Measurements from ENCODE around the gene MACF1. TPM values are rescaled to one million over a fixed set of nuclear protein-coding genes. Genes with fewer than 3 reads are reported as not detected.
A peak's percentile ranks its signal among the peaks of the same experiment; 100 is the strongest.
"Not testable (repeated sequence)": the region's sequence is repeated elsewhere in the genome, so short reads cannot be mapped to it uniquely, and the experiment has no call there.

Gene MACF1
- total RNA-seq, 1 donor from 2014 or later = 316 TPM

GRCh38 chr1:39450041-39450440 lies 245.5 kb downstream of the MACF1 start:
- not testable (repeated sequence) for DNase-seq (ENCODE audit: low read depth in 2 of 2)

GRCh38 chr1:39450956-39451606 lies 246.6 kb downstream of the MACF1 start:
- peak; percentile 50 to 71 for DNase-seq (ENCODE audit: low read depth in 2 of 2)

DNA sequence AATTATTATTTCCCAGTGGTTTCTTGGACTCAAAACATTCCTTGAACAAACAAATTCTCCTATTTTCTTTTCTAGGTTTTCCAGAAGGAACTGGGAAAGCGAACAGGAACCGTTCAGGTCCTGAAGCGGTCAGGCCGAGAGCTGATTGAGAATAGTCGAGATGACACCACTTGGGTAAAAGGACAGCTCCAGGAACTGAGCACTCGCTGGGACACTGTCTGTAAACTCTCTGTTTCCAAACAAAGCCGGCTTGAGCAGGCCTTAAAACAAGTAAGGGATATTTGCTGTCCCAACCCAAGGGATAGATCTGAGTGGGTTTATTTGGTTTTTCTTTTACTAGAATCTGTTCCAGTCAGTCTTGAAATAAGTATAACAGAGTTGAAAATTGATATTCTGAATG lies 247.6 kb downstream of the MACF1 start:
- no peak for DNase-seq (ENCODE audit: low read depth in 2 of 2)

DNA sequence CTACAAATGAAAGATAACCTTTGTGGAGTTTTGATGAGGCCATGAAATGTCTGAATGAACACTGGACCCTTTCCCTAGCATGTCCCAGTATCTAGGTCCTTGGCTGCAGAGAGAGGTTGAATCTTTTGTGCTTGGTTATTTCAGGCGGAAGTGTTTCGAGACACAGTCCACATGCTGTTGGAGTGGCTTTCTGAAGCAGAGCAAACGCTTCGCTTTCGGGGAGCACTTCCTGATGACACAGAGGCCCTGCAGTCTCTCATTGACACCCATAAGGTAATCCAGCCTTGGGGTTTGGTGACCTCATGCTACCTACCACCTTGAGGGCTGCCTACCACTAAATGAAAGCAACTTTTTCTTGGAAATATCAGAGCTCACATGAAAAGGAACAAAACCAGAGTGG lies 248.0 kb downstream of the MACF1 start:
- DNase-seq (ENCODE audit: low read depth in 2 of 2) = no peak

DNA sequence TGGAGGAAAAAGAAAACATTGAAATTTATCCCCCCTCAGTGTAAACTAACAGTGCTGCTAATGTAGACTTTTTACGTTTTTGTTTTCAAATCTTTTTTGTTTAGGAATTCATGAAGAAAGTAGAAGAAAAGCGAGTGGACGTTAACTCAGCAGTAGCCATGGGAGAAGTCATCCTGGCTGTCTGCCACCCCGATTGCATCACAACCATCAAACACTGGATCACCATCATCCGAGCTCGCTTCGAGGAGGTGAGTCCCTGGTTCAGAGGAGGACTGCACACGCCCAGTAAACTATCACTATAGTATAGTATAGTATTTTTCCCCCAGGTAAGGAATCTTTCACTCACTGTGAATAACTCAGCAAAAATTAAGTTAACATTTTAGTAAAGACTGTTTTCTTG lies 249.1 kb downstream of the MACF1 start:
- peak; percentile 5 to 35 for DNase-seq (ENCODE audit: low read depth in 2 of 2)

- no peak for DNase-seq (ENCODE audit: low read depth in 2 of 2)
Measured at GRCh38 chr1:39458991-39459390, 254.5 kb downstream of the MACF1 start.

GRCh38 chr1:39462074-39462473 lies 257.6 kb downstream of the MACF1 start:
- DNase-seq (ENCODE audit: low read depth in 2 of 2) = no peak

- no peak for DNase-seq (ENCODE audit: low read depth in 2 of 2)
Measured at GRCh38 chr1:39466413-39467107, 262.1 kb downstream of the MACF1 start.

- not testable (repeated sequence) for DNase-seq (ENCODE audit: low read depth in 2 of 2)
Measured at GRCh38 chr1:39467108-39467720, 262.7 kb downstream of the MACF1 start.

DNA sequence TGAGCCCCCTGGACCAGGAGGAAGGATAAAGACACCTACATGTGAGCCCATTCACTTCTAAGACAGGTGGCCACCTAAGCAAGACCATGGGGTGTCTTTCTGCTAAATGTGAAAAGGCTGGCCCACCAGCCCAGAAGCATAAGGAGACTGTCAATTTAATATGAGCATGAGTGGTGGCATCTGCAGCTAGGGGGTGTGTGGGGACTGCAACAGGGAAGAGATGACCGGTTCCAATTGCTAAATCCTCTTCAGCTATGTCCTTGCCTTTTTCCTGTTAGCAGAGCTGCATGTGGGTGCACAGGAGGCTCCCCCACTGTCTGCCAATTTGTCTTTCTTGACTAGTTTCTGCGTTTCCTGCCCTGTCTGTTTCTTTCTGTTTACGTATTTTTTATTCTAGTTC lies 264.7 kb downstream of the MACF1 start:
- no peak for DNase-seq (ENCODE audit: low read depth in 2 of 2)

DNA sequence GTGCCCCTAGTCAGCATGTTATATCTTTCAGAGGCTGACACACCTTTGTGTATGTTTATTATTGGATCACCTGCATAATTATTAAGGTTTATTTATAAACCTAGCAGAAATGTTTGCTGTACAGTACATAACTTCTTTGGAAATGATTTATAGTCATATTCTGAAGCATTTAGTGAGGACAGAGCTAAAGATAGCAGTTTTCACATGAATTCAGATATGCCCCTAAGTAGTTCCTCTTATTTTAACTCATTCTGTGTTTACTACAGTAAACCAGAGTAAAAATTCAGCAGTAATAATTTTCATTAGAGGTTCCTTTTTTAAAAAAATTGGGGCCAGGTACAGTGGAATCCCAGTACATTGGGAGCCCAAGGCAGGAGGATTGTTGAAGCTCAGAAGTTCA lies 265.5 kb downstream of the MACF1 start:
- DNase-seq (ENCODE audit: low read depth in 2 of 2) = no peak

DNA sequence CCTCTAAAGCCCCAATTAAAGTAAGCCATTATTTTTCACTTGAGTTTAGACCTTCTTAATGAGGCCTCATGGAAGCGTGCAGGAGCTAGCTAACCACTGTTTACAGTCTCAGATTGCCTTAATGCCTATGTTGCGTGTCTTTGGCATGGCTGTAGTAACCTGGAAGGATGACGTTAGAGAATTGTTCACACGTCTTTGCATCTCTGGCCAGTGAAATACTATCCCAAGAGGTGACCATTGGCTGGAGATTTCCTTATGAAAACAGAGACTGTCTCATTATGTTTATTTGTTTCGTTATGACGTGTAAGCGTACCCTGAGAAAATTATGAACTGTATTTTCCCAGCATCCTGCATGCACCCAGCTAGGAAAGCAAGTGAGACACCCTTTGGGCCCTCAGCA lies 268.3 kb downstream of the MACF1 start:
- DNase-seq (ENCODE audit: low read depth in 2 of 2) = no peak

DNA sequence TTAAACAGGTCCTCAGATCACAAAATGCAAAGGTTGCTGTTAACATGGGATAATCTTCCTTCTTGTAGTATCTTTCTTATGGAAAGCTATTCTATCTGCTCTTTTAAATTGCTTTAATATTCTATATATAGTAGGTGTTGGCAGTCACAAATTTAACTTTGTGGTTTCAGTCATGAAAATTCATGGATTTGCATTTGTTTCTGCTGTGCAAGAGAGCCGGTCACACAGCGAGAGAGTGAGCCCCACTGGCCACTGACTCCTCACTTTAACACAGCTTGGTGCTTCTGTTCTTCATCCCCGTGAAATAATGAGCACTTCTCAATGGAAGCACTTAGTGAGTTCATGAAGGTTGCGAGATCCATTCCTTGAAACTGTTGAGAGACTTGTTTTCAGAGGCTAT lies 268.8 kb downstream of the MACF1 start:
- no peak for DNase-seq (ENCODE audit: low read depth in 2 of 2)

DNA sequence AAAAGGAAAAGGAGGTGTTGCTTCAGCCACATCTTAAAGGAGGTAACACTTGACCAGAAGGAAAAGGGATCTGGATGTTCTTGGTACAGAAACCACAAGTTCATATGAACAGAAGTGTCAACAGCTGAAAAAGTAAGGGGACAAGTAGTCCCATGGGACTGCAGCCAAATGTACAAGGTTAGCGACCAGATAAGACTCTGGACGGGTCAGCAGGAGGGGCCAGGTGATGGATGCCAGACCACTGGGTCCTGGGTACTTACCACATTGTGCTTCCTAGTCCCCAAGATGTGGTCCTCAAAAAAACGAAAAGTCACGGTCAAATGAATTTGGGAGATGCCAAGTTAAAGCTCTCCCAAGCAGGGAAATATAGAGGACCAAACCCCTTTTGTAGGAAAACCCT lies 270.3 kb downstream of the MACF1 start:
- DNase-seq (ENCODE audit: low read depth in 2 of 2) = no peak

DNA sequence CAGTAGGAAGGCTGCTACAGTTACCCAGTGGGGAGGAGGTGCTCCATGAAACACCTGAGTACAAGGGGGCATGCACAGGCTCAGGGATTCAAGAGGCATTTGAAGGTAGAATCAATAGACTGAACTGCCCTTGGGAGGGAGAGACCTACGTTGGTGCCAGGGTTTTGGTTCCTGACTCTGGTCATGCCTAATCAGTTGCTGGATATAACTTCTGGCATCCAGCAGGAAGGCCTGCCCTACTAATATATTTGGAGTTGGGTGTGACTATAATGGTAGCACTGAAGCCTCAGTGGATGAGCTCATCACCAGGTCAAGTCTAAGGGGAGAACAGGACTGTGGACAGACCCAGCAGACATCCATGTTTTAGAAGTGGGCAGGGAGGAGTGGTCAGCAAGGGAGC lies 271.1 kb downstream of the MACF1 start:
- not testable (repeated sequence) for DNase-seq (ENCODE audit: low read depth in 2 of 2)

DNA sequence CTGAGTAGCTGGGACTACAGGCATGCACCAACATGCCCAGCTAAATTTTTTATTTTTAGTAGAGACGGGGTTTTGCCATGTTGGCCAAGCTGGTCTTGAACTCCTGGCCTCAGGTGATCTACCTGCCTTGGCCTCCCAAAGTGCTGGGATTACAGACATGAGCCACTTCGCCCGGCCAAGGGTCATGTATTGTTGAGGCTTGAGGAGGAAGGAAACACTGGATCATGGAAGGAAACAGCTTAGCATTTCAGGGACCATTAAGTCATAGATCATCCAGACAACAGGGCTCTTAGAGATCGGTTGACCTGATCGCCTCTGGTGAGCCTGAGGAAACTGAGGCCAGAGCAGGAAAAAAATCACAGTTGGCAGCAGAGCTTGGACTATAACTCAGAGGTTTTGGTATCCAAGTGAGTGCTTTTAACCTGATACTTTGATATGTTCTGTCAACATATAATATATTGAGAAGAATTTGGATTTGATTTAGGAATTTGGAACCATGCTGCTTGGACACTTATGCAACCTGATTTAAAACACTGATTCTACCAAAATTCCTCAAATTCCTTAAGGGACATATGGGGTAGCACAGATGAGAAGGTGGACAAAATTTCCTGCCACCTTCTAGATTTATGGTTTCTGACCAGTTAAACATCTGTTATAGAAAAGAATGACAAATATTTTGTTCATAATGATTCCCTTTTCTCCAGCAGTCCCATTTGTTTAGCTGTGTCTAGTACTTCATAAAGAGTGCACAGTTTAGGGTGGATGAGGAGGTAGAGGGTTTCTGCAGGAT lies 273.8 kb downstream of the MACF1 start:
- DNase-seq (ENCODE audit: low read depth in 2 of 2) = peak in 1 of 2 donors; percentile 36

- no peak for DNase-seq (ENCODE audit: low read depth in 2 of 2)
Measured at GRCh38 chr1:39481289-39481688, 276.8 kb downstream of the MACF1 start.

DNA sequence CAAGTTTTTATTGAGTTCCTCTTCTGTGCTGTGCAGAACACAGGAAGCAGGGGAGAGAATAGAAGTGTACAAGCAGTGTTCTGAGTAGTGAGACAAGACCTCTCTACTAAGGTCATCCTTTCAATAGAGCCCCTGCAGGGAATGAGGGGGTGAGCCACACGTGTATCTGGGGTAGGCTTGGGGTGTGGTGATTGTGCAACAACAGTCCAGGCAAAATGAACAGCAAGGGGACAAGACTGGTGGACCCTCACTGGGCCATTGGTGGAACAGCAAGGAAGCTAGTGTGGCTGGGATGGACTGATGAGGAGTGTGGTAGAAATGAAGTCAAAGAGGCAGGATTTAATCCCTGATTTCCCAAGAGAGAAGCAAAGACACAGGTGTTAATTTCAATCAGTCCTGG lies 278.8 kb downstream of the MACF1 start:
- no peak for DNase-seq (ENCODE audit: low read depth in 2 of 2)

DNA sequence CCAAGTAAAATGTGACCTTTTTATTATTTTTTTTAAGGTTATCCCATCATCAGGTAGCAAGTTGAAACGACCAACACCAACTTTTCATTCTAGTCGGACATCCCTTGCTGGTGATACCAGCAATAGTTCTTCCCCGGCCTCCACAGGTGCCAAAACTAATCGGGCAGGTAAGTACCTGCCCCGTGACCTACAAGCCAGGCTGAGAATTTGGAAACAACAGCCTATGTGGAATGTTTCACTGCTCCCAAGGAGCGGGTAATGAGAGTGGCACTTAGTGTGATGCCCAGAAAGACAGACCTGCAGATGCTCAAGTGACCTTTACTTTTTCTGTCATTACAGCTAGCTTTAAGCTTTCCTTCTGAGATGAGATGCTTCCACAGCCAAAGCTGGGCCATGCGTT lies 280.1 kb downstream of the MACF1 start:
- no peak for DNase-seq (ENCODE audit: low read depth in 2 of 2)

DNA sequence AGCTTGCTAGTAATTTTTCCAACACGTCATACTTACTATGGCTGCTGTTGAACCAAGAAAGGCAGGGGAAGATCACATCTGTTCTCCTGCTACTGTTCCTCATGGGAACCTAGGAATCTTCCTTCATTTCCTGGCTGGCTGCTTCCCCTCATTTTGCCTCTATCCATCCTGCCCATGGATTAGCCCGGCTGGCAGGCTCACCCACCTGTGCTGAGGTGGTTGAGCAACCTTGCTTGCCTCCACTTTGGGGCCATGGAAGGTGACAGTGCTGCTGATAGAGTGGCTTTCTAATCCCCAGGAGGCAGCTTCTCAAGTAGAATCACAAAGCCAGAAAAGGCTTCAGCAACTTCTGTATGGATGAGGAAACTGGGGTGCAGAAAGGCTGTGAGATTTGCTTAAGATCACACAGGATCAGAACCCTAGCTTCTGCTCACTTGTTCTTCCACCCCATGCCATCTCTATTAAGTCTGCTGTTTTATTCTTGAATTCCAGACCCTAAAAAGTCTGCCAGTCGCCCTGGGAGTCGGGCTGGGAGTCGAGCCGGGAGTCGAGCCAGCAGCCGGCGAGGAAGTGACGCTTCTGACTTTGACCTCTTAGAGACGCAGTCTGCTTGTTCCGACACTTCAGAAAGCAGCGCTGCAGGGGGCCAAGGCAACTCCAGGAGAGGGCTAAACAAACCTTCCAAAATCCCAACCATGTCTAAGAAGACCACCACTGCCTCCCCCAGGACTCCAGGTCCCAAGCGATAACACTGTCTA lies 280.7 kb downstream of the MACF1 start:
- DNase-seq (ENCODE audit: low read depth in 2 of 2) = no peak

GRCh38 chr1:39488012-39488545 lies 283.6 kb downstream of the MACF1 start:
- no peak for DNase-seq (ENCODE audit: low read depth in 2 of 2)
